Cerebellar nuclear complex (tissue), 1 donor: ENCODE data around the gene PECR.
"Not testable (repeated sequence)": the region's sequence is repeated elsewhere in the genome, so short reads cannot be mapped to it uniquely, and the experiment has no call there.

Experiments
- DNase-seq, 2 experiments: peaks; one replicate each; lab custom pipeline; 2025; lab: John Stamatoyannopoulos, UW

PECR gene

DNA sequence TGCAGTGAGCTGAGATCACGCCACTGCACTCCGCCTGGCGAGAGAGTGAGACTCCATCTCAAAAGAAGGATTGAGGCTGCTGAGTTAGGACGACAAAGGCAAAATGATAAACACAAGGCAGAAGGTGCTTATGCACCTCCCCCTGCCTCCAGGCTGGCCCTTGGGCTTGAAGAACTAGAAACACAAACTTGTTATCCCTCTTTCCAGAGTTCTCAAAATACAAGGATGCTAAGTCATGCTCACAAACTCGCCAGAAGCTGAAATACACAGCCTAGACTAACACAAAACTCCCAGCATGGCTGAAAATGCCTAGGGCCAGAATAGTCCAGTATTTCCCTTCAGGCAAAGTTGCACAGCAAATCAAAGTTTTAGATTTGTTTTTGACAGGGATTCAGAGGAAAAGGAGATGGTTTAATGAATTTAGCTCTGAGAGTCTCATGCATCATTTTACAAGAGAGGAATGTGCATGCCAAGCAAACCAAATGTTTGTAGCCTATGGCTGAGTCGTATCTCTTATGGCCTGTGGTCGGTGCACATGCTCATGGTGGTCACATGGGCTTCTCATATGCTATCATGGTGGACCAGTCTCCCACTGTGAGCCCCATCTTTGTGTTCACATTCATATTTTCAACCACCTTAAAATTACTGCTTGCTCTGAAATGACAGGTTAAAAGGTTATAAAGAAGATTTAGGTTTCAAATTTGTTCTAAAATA lies 52.0 kb downstream of the PECR start:
- no peak for DNase-seq

DNA sequence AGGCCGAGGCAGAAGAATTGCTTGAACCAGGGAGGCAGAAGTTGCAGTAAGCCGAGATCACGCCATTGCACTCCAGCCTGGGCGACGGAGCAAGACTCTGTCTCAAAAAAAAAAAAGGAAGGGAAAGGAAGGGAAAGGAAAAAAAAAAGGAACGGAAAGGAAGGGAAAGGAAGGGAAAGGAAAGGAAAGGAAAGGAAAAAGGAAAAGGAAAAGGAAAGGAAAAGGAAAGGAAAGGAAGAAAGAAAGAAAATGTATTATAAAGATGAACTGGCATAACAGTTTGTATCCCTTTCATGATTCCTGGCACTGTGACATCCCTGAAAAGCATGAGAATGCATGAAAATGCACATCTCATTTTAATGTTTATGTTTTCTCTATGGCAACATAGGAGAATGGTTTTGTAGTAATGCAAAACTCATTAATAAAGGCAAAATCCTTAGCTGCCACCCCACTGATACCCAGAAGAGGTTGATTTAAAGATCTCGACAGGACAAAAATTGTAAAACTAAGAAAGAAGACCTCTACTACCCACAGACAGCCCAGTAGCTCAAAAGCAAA lies 56.8 kb downstream of the PECR start:
- DNase-seq, result no peak

DNA sequence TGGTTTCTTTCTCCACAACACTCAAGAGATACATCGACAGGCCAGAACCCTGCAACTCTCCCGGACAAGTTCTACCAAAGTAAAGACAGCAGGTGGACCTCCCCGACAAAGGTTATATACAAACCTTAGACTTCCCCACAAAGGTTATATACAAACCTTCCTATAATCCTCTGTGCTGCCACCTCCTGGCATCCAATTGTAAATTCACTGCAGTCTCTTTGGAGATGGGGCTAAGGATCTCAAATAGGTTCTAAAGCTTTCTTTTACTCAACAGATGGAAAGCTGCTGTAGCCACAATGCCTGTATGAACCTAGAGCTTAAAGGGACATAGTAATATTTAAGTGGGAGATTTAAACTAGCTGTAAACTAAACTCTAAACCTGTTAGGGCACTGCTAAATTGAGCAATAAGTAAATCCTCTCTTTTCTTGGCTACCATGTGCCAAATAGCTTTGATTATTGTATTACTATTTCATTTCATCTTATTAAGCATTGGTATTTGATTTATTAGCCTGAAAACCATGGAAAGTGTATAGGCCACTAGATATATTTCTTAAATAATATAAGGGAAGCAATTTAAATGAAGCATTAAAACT lies 58.5 kb downstream of the PECR start:
- DNase-seq, result peak in 1 of 2 experiments; percentile 34

DNA sequence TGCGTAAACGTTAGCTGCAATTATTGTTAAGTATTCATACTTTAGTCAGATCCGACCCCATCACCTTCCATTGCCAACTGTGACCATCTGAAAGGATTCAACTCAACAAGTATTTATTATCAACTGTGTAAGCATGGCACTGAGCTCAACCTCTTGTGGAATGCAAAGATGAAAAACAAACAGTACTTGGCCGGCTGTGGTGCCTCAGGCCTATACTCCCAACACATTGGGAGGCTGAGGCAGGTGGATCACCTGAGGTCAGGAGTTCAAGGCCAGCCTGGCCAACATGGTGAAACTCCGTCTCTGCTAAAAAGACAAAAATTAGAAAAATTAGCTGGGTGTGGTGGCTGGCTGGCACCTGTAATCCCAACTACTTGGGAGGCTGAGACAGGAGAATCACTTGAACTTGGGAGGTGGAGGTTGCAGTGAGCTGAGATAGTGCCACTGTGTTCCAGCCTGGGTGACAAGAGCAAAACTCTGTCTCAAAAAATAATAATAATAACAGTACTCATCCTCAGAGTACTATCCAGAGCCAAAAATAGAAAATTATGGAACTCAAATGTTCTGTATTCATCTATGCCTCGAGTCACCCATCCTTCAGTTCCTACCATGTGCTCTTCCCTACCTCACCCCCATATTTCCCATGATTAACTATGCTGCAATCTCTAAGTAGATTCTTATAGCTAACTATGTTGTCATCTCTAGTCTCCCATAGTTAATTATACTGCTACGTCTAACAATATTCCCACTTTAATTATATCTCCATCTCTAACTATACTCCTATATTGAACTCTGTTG lies 59.6 kb downstream of the PECR start:
- DNase-seq, result no peak

DNA sequence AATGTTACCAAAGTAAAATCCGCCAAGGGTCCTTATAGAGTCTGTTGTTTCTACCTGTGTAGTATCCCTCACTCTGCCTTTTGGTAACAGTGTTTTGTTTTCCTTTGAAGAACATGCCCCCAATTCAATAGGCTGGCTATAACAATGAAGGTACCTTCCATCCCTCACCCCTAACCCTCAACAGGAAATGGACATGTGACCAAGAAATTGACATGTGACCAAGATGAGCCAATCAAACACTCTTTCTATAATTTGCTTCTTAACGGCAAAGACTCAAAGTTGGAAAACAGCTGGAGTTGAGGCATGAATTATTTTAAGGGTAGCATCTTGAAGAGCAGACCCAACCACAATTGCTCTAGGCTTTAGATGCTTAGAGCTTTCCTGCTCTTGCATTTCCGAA lies 62.9 kb downstream of the PECR start:
- DNase-seq, result no peak

DNA sequence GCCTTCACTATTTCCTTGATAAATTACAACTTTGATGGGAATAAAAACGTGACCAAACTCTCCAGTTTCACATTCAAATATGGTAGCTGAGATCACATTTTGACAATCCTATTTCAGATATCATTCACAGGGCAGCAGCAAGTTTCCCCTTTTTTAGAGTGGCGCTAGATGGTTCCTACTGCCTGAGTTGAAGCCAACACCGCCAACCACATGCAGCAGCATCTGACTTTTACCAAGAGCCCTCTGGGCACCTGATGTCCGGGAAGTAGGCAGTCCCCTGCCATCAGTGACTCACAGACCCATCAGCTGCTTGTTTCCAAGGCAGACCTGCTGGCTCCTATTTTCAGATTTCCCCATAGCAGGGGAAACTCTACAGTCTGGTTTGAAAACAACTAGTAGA lies 64.2 kb downstream of the PECR start:
- no peak for DNase-seq

DNA sequence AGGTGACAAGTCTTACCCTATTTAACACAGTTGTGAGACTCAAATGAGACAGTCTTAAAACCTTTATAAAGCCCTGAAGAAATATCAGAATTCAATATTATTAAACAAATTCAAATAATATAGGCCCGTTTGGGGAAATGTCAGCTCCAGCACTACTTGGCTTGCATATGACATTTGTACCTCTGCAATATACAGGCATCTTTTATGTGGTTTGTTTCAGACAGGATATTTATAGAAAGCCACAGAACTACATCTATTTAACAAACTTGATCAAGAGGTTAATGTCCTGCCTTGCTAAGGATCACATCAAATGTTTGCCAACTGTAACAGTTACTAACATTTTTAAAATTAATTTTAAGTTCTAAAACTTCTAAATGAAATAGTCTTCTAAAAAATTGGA lies 65.0 kb downstream of the PECR start:
- DNase-seq, result no peak

DNA sequence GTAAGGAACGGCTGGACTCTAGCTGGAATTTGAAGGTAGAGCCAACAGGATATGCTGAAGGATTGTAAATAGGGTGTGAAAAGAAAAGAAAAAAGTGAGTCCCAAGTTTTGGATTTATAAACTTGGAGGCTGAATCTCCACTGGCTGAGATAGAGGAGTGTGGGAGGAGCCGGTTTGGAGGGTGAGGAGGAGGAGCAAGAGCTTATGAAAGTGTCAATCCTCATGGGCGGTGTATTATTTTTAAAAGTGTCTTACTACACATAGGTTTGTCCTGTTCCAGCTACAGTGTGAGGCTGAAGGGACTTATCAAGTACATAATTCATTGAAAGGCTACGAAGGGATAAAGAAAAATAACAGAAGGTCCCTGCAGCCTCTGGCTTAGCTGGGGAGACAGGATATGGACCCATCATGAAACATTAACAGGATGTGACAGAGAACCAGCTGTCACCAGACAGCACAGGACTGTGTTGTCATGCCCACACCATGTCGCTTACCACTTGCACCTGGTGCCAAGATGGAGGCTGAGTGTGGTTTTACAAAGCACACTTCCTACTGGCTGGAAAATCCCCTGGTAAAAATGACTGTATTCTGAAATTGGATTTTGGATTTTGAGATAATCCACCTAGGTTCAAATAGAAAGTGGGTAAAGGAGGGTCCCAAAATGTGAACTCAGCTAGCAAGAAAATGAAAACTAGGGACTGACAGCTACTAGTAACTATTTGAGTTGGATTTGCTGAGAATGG lies 65.7 kb downstream of the PECR start:
- peak; percentile 17 to 55 for DNase-seq

DNA sequence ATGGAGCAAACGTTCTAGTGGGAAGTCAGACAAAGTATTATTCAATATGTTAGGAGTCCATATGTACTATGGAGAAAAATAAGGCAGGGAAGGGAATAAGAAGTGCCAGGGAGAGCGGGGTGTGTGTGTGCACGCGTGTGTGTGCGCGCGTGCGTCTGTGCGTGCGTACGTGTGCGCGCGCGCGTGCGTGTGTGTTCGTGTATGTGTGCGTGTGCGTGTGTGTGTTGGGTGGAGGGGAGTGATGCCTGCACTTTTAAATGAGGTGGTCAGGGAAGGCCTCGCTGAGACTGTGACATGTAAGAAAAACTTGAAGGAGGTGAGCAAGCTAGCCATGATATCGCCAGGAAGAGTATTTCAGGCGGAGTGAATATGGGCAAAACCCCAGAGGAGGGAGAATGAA lies 66.6 kb downstream of the PECR start:
- DNase-seq, result no peak

DNA sequence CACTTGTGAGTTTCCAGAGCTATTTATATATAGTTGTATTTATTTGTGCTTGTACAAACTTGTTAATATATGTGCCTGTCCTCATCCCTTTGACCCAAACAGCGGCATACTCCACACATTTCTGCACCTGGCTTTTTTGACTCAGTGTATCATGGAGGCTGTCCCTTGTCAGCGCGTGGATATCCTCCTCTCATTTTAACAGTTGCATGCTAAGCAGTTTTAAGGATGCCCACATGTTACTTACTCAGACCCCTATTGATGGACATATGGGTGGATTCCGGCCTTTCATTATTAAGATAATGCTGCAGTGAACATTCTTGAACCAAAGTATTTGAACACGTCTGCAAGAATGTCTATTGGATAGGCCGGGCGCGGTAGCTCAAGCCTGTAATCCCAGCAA lies 67.6 kb downstream of the PECR start:
- no peak for DNase-seq

DNA sequence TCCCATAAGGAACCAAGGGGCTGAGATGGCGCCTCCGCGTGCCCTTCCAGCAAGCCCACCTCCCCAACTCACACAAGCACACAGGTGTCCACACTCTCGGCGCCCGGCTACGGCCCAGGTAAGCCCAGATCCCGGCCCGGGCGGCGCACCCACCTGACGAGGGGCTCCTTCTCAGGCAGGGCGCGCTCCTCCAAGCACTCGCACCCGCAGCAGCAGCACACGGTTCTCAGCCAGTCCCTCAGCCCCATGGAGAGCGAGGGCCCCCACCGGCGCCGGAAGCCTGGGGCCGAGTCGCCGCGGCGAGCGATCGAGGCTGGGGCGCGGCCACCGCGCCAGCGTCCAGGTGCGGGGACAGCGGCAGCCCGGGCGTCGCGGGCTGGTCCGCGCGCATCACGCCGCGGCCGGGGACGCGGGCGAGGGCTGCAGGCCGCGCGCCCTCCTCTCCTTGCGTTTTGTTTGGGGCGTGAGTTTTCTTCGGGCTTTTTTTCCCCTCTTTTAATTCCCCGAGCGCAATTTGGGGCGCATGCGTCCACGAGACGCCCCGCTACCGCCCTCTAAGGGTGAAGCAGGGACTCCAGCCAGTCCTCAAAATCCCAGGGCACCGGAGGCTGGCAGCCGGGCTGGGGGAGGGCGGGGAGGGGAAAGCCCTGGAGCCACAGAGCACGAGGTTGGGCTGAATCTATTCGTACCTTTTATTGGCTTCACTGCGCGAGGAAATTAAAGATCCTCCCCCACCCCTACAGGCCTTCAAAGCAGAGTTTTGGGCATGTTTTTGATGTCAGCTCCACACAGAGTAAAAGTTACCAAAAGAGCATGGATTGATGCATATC lies 68.3 kb downstream of the PECR start, which contains the start of gene MREG:
TSS of gene MREG (minus strand) at position 472 of the 830 bp plus-strand sequence. CDS start at position 248, 224 bp downstream.
- peak; percentile 11 to 52 for DNase-seq

DNA sequence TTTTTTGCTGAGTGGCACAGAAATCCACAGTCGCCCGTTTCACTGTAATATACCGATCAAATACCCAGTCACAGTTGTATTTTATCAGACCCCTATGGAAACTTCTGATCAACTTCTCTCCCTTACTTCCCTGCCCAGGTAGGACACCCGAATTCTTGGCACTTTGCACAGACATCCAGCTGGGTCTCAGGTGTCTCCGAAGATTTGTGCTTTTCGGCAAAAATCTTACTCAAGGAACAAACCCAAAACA lies 68.9 kb downstream of the PECR start:
- no peak for DNase-seq

DNA sequence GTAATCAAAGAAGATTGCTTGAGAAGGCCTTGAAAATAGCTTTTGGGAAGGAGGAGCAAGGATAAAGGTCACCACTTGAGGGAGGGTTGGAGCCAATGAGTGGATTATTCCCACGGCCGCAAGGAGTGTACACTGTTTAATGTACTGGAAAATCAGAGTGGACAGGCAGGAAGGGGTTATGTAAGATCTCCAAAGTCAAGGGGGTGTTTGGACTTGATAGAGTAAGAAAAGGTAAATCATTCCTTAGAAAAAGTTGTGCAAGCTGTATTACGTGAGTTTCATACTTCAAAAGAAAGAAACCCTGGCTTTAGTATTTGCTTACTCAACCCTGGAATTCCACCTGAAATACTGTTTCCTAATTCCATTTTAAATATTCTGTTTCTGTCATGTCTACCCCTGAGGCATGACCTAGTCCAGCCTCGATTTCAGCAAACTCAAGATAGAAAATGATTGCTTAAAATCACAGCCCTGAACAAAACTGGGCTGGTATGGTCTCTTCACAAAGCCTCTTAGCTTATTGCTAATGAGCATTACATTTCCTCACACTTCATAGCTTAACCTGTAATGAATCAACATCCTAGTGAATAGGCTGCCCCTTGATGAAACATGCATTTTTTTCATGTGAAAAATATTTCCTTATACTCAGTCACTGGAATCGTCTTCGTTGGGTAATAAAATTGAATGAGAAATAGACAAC lies 69.3 kb downstream of the PECR start:
- DNase-seq, result peak in 1 of 2 experiments; percentile 49

DNA sequence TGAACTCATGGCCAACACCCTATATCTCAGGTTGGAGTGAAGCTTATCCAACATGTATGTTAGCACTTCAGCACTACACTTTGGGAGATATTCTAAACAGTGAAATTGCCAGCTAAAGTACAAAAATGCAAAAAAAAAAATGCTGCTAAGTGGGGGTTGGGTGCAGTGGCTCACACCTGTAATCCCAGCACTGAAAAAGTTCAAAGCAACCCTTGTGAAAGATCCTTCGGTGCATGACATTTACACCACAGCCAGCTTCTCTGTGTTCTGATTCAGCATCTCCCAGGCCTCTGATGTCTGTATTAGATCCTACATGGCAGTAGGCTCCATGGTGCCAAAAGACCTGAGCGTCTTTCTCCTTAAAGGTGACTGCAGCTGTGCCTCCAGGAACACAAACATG lies 72.4 kb downstream of the PECR start:
- not testable (repeated sequence) for DNase-seq

DNA sequence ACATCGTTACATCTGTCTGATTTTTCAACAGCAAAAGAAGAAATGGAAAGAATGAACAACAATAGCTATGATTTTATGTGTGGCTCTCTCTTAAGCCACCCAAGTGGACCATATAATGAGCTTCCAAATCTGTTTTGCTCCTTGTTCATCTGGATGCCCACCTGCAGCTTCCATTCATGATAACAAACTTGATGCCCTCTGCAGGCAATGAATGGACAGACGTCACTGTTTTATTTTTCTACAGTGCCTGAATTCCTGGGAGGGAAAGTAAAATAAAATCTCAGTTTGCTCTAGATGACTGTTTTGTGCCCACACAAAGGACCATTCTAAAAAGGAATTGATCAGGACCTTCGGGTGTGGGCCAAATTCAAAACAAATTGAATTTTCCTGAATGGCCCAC lies 73.2 kb downstream of the PECR start:
- DNase-seq, result no peak

DNA sequence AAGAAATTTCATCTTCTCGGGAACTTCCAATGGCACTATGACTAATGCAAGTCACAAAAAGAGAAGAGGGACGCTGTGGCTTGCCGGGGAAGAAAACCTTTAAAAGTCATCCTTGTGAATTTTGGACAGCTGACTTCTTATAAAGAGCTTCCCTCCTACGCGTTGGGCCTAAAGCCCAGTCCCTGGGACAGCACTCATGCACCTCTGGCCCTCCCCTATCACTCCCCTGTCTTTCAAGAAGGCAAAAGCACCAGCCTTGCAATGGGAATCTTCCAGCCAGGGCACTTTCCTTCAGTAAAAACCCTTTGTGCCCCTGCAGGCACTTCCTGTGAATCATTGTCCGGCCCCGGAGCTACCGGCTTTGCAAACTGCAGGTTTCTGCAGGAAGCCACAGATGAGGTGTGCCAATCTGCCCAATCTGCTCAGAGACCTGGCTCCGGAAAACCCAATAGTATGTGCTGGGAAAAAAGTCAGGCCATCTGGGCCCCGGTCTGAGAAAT lies 75.4 kb downstream of the PECR start:
- DNase-seq, result peak; percentile 74 to 86

DNA sequence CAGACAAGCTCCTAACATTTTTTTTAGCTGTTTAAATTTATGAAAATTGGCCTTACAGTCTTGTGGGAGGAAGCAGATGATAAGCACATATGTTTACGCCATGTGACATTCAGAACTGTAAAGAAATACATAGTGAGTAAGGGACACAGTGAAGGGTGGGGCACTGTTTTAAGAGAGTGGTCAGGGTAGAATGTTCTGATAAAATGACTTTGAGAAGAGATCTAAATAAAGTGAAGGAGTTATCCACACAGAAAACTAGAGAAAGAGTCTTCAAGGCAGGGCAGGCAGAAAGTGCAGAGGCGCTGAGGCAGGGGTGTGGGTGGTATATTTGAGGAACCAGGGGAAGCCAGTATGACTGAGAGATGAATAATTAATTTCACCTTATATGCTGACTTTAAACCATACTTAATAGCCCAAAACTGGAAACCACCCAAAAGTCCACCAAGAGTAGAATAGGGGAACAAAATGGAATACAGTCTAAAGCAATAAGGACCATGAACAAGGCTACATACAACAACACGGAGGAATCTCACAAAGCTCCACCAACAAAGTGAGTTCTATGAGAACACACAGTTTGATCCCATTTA lies 76.8 kb downstream of the PECR start:
- no peak for DNase-seq

DNA sequence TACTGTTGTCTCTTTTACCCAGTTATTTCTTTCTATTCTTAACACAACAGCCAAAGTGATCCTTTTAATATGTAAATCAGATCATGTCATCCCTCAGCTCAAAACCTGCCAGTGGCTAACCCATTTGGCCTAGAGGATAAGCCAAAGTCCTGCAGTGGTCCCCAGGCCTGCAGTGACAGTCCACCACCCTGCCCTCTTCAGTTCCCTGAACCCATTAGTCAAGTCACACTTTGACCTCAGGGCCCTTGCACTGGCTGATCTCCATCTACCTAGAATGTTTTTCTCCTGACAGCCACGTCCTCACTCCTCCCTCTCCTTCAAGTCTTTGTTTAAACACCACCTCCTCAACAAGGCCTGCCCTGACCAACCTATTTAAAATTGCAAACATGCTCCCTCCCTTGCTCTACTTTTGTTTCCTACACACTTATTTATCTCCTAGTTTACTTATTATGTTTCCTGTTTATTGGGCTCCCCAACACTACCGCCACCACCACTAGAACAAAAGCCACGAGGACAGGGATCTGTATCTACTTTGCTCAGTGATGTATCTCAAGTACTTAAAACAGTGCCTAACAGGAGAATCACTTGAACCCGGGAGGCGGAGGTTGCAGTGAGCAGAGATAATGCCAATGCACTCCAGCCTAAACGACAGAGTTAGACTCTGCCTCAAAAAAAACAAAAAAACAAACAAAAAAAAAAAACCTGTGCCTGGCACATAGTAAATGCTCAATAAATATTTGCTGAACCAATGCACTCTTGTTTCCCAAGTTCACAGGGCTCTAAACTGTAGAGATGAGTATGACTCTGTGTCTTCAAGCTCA lies 77.5 kb downstream of the PECR start:
- DNase-seq, result no peak

DNA sequence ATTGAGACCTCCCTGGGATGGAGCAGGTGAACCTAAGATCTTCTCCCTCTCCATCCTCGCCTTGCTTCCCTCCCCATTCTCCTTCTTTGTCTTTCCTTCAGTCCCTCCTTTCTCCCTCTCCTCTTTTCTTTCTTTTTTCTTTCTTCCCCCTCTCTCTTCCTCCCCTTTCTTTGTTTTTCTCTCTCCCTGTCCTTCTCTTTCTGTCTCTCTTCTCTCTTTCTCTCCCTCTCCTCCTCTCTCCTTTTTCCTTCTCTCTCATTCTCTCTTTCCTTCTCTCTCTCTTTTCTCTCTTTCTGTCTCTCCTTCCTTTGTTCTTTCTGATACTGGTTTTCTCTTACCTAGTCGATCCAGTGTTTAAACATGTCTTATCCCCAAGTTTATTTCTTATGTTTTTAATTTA lies 78.9 kb downstream of the PECR start:
- DNase-seq, result no peak
